GM18508 (cell line): ENCODE data around the gene DES.
A peak's percentile ranks its signal among the peaks of the same experiment; 100 is the strongest.
"Not testable (repeated sequence)": the region's sequence is repeated elsewhere in the genome, so short reads cannot be mapped to it uniquely, and the experiment has no call there.

Source experiments
- ATAC-seq: cut with Tn5 transposase; IDR thresholded peaks from one replicate; pipeline ENCODE4 v1.9.1; 2021; ENCODE audit warnings: moderate number of reproducible peaks; ENCODE audit not compliant: insufficient read depth, unreplicated experiment

DES gene

DNA sequence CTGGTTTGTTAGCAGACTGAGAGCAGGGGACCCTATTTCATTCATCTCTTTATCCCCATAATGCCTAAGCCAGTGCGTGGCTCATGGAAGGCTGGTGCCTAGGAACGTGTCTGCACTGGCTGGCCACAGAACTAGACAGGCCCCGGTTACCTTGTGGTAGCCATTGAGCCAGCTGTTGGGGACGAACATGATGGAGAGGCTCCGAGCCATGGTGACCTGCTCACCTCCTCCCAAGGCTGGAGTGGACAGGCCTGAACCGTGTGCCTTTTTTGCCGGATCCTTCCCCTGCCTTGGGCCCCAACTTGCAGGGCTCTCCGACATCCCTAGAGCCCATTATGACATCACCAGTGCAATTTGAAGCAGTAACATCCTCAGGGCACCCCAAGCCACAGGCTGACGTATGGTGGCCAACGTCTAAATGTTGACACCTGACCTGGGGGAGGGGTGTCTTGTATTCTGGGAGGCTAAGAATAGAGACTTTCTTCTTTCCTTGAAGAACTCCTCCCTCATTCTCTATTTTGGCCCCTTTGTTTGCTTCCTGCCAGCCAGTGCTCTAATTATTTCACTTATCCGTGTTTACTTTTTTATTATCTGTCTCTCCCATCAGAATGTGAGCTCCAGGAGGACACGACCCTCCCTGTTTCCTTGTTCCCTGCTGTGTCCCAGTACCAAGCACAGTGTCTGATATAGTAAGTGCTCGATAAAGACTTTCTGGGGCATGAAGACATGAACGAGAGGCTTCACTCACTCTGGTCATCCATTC lies 18.3 kb upstream of the DES start:
- ATAC-seq = no peak

DNA sequence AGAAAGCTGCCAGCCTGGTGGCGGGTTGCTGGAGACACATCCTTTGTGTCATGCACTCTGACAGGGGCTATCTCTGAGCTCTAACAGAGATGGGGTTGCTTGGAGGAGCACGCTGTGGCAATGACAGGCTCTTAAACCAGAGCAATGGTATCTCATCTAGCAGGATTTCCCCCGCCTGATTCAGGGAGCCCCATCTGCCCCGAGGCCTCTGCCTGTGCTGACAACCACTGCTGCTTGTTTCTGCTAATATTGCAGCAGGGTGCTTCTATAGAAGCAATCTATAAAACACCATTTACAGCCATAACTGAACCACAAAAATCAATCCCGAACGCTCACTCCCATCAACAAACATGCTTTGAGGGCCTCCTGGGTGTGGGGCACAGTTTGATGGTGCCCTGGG lies 17.6 kb upstream of the DES start:
- no peak for ATAC-seq

DNA sequence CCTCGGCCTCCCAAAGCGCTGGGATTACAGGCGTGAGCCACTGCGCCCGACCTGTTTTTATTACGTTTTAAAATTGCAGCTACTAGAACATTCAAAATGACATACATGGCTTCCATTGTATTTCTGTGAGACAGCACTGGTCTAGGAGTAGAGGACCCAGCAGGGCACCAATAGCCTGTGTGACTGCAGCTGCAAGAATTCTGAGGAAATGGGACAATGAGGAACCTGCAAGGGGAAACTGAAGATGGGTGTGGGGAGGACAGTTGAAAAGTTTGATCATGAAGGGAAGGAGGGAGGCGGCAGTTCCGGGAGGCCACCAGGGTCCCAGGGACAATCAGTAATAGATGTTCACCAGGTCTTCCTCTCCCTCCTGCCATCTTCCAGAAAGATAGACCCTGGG lies 16.6 kb upstream of the DES start:
- no peak for ATAC-seq

DNA sequence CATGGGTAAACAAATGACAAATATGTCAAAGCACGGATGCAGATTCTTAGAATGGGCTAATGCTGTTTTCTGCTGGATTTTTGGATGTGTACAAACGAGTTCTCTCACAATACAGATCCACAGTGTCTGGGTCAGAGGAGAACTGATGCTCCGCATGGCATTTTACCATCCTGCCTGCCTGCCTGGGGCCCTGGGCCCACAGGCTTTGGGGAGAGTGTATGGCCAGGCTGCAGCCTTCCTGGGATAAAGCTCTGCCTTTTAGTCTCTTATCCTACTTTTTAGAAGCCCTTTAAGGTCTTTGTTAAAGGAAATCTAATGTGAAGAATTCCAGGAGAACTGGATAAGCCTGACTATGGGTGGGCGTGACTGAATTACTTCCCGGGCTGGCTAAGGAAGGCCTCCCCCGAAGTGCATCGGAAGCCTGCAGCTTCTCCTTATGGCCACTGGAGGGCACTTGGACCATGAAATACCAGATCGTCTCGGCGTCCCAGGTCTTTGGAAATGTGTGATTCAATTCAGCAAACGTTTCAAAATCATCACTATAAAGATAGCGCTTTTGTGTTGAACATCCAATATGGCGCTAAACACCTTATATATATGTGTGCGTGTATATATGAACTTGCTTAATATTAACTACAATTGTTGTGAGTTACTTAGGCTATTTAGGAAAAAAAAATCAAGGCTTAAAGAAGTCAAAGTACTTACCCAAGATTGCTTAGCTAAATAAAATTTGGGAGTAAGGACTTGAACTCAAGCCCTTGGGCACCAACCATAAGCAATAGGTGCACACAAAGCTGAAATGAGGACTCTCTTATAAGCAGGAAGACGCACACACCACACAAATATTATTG lies 15.3 kb upstream of the DES start:
- ATAC-seq = peak; percentile 72

DNA sequence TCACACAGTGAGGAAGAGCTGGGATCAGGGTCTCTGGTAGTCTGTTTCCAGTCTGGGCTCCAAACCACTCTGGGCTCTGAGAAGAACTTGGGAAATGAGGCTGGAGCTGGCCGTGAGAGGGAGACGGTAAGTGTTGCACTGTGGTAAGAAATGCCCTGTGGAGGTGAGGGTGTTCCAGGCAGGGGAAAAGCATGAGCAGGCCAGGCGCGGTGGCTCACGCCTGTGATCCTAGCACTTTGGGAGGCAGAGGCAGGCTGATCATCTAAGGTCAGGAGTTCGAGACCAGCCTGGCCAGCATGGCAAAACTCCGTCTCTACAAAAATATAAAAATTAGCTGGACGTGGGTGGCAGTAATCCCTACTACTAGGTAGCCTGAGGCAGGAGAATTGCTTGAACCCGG lies 14.3 kb upstream of the DES start:
- no peak for ATAC-seq

DNA sequence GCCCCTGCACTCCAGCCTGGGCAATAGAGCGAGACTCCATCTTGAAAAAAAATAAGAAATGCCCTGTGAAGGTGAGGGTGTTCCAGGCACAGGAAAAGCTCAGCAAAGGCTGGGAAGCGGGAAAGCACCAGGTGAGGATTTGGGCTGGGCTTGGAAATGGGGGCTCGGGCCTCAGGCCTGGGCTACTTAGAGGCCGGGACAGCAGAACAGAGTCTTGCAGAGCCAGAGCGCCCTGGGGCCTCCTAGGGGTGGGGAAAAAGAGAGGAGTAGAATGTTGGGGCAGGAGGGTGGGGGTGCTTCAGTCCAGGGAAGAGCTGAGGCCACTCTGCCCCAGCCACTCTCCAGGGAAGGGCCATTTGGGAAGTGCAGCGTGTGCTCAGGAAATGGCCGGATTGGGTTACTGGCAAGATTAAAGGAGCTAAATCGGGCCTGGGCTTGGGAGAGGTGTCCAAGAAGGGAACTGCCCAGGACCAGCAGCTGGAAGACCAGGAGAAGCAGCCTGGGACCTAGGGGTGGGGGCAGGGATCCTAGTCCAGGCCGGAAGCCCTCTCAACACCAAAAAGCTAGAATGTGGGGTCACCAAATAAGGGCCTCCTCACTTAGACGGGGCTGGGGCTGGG lies 13.8 kb upstream of the DES start:
- ATAC-seq = no peak

DNA sequence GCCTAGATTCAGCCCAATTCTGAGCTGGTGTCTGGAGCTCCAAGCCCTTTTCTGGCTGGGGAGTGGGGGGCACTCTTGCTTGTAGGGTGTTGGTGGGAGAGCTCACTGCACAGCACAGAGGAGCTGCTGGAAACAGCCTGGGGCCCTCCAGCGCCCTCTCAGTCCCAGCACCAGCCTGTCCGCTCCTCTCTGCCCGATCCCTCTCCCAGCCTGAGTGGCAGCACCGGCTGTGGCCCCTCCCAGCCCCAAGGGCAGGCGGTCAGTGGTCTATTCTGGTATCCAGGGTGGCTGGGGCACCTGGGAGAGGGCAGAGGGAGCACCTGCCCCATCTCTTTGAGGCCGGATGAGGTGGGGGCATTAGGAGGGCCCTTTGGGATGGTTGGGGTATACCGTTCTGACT lies 13.2 kb upstream of the DES start:
- no peak for ATAC-seq

DNA sequence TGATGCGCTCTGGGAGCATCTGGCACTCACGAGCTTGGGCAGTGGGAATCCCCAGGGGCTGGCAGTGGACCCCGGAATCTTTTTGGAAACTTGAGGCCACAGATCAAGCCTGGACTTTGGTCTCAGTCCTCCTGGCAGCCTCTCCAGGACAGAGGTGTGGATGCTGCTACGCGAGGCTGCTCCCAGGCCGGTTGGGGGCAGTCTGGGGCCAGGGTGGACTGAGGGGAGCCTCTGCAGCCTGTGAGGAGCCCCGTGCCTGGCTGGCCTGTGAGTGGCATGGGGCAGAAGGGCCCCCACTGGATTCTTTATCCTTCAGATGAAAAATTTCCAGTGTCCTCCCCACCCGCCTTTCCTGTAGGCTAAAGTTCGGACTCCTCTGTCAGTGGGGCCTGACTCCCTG lies 12.7 kb upstream of the DES start:
- ATAC-seq = no peak

DNA sequence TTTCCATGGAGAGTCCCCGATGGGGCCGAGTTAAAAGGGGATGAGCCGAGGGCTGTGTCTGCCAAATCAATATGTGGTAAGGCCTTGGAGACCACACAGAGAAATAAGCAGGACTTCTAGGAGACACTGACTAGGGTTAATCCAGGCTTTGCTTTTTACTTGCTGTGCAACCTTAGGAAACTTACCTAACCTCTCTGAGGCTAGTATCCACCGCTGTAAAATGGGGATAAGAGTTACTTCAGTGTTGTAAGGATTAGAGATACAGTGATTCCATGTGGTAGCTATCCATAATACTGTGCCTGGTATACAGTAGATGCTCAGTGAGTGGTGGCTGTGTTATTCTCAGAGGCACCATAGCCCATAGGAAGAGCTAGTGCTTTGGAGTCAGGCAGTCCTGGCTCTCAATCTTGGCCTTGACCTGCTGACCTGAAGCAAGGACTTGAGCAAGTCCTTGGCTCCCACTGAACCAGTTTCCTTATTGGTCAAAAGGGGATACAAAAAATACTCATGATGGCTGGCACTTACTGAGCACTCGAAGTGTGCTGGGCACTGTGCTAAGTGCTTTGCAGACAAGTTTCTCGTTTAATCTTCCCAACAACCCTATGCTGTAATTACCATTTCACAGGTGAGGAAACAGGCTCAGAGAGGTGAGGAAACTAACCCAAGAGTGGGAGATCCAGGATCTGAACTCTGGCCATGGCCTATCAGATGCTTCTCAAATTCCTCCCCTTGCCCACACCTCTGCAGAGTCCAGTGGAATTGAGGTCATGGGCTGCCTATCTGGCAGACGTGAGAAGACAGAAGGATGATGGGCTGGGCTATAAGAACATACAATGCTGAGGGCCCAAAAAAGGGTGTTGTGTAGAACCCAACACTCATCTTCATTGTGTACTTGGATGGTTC lies 12.0 kb upstream of the DES start:
- ATAC-seq = no peak

DNA sequence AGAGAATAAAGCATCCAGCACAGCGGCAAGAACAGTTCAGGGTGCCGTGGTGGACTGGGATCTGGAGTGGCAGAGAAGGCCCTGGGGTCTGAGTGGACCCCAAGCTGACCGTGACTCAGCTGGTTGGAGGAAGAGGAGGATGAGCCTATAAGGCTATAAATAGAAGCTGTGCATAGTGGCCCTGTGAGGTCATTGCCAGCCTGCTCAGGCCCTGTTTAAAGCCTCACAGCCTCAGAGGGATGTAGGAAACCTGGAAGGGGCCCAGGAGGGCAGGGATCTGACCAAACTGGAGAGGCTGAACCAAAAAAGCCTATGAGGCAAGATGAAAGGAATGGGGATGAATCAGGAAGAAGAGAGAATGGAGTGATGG lies 11.3 kb upstream of the DES start:
- no peak for ATAC-seq

DNA sequence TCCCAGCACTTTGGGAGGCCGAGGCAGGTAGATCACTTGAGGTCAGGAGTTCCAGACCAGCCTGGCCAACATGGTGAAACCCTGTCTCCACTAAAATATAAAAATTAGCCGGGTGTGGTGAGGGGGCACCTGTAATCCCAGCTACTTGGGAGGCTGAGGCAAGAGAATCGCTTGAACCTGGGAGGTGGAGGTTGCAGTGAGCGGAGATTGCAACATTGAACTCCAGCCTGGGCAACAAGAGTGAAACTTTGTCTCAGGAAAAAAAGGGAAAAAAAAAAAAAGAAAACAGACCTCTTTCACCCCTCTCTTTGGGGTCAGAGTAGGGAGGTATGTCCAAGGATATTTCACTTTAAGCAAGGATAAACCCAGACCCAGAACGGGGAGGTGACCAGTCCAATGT lies 10.8 kb upstream of the DES start:
- not testable (repeated sequence) for ATAC-seq

DNA sequence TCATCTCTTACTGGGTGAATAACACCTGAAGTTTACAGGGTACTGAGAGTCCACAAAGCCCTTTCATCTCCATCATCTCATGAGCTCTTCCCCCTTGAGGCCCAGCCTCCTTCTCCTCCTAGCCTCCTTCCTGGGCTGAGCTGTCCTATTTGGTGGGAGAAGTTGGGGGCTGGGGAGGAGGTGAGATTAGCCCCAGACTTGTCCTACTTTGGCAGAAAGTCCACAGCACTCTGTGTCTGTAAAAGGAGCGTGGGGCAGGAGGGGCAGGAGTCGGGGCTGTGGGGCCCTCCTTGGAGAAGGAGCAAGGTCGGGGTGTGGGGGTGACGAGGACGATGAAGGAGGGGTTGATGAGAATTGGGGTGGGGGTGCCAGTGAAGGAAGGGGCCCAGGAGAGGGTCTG lies 10.0 kb upstream of the DES start:
- ATAC-seq = no peak

DNA sequence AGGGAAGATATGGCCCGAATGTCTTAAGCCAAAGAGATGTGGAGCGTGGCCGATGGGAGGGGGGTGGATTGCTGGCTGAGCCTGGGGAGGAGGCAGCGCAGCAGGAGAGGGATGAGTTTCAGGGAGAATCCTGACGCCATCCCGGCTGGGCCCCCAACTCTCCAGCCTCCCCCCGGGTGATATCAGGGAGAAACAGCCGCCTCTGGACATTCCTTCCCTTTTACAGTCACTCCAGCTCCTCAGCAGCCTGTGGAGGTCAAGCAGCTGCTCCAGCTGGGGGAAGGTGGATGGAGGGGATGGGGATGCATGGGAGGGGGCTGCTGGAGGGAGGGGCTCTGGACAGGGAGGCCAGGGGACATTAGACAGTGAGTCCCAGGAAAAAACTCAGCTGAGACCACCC lies 9.5 kb upstream of the DES start:
- no peak for ATAC-seq

DNA sequence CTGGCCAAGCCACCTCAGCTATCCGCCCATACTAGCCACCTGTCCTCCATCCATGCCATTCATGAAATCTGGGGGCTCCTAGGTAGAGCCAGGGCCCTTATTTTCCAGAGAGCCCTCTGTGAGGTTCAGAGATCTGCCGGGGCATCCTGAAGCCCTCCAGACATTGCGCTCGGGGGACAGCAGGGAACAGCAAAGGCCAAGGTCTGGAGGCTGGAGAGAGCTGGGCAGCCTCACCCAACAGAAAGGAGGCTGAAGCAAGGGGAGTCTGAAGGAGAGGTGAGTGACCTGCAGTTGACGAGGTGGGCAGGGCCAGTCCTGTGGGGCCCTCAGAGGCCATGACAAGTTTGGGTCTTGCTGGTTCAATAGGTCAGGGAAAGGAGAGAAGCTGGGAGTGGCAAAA lies 8.6 kb upstream of the DES start:
- no peak for ATAC-seq

DNA sequence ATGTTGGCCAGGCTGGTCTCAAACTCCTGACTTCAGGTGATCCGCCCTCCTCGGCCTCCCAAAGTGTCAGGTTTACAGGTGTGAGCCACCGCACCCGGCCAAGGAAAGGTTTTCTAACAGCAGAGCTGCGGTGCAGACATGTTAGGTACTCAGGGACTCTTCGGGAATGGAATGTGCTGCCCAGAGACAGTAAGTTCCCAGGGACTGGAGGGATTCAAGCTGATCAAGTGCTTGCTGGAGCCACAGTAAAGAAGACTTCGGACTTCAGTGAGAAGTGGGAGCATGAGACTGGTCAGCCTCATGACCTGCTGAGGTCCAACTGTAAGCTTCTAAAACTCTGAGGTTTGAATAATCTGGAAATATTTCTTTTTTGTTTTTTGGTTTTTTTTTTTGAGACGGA lies 7.8 kb upstream of the DES start:
- ATAC-seq = no peak

DNA sequence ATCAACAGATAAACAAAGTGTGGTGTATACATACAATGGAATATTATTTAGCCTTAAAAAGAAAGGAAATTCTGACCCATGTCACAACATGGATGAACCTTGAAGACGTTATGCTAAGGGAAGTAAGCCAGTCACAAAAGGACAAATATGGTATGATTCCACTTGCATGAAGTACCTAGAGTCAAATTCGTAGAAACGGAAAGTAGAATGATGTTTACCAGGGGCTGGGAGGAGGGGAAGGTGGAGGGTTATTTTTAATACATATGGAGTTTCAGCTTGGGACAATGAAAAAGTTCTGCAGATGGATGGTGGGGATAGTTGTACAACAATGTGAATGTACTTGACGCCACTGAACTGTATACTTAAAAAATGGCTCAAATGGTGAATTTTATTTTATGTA lies 3.3 kb upstream of the DES start:
- ATAC-seq = no peak

DNA sequence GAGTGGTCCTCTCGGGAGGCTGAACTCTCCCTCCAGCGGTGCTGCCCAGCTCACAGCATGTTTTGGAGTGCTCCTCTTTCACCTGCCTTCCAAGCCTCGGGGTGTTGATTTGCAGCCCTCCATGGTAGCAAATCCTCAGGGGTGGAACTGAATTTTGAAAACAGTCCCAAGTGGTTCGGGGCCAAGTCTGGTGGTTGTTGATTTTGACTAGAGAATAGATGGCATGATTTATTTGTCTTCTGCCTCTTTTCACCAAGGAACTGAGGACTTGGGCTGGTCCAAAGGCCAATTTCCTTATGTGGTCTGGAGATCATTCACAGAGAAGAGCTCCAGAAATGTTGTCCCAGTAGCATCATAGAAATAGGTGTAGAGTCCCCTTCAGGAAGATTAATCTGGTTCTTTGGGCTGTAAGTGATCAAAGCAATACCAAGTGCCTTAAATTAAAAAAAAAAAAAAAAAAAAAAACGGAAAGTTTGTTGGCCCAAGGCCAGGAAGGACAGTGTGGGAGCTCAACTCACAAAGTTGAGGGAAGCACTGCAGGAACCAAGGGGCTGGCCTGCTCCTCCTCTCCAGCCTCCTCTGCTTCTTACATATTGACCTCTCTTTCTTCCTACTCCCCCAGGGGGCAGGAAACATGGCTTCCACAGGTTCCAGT lies 2.5 kb upstream of the DES start:
- no peak for ATAC-seq

DNA sequence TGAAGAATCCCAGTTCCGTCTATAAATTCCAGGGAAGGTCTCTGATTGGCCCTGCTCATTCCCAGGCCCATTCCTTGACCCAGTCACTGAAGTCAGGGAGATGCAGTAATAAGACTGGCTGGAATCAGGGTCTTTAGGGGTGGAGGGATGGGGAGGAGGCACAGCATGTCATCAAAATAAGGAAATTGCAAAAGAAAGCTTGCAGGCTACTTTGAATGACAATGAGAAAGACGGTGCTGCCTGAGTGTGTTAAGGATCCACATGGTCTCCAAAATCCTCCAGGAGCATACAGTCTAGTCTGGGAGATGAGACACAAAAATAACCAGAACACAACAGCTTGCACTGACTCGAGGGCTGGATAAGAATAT lies 2.0 kb upstream of the DES start:
- ATAC-seq = no peak

DNA sequence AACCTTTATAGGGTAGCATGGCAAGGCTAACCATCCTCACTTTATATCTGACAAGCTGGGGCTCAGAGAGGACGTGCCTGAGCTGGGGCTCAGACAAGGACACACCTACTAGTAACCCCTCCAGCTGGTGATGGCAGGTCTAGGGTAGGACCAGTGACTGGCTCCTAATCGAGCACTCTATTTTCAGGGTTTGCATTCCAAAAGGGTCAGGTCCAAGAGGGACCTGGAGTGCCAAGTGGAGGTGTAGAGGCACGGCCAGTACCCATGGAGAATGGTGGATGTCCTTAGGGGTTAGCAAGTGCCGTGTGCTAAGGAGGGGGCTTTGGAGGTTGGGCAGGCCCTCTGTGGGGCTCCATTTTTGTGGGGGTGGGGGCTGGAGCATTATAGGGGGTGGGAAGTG lies 1.2 kb upstream of the DES start:
- no peak for ATAC-seq

DNA sequence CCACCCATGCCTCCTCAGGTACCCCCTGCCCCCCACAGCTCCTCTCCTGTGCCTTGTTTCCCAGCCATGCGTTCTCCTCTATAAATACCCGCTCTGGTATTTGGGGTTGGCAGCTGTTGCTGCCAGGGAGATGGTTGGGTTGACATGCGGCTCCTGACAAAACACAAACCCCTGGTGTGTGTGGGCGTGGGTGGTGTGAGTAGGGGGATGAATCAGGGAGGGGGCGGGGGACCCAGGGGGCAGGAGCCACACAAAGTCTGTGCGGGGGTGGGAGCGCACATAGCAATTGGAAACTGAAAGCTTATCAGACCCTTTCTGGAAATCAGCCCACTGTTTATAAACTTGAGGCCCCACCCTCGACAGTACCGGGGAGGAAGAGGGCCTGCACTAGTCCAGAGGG lies 803 bp upstream of the DES start:
- no peak for ATAC-seq
